ENCODE data around the gene NCAM1. TPM values are rescaled to one million over a fixed set of nuclear protein-coding genes. Genes with fewer than 3 reads are reported as not detected.

NCAM1 gene
- total and polyA plus RNA-seq, 2 donors (not counting 1 experiment from before 2014, with no cell fraction given): 0.17 to 2.6 TPM

DNA sequence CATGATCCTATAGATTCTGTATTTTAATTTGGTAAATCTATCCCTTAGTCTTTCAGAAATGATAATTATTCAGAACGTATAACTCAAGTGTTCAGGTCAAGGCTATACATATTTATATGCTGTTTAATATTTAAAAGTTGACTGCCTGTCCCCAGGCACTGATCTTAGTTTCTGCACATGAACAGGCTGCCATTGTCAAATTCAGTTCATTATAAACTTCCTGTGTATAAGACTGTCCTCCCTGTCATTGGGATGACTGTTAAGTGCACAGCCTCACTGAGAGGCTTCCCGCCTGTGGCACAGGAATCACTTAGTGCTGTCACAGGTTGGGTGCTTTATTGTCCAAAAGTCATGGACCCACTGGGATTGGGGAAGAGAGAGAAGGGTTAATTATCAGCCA, 261.0 kb downstream of the NCAM1 start:
- no peaks in the 10 kb centered on the region for H3K79me2 ChIP-seq (ENCODE audit: control insufficient read depth, insufficient read depth, low read length)
- H2AFZ ChIP-seq (ENCODE audit: low read length): no peak overlapping the region
- no peaks in the 10 kb centered on the region for H3K36me3 ChIP-seq (ENCODE audit: control insufficient read depth, insufficient read depth, low read length)

DNA sequence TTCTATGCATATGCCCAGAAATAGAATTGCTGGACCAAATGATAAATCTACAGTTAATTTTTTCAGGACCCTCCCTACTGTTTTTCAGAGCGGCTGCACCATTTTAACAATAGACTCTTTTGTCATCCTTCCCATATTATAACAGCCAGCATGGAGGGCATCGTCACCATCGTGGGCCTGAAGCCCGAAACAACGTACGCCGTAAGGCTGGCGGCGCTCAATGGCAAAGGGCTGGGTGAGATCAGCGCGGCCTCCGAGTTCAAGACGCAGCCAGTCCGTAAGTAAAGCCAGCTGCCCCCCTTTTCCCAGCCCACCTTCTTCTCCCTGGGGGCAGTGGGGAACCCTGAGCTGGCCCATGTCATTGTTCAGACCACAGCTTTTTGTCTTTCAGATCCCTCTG, 273.7 kb downstream of the NCAM1 start:
- TF ChIP-seq EZH2 (IDR thresholded peaks at IDR 0.05; ENCODE audit: low read length, missing control alignments): no peak
- TF ChIP-seq, protein P1, sequence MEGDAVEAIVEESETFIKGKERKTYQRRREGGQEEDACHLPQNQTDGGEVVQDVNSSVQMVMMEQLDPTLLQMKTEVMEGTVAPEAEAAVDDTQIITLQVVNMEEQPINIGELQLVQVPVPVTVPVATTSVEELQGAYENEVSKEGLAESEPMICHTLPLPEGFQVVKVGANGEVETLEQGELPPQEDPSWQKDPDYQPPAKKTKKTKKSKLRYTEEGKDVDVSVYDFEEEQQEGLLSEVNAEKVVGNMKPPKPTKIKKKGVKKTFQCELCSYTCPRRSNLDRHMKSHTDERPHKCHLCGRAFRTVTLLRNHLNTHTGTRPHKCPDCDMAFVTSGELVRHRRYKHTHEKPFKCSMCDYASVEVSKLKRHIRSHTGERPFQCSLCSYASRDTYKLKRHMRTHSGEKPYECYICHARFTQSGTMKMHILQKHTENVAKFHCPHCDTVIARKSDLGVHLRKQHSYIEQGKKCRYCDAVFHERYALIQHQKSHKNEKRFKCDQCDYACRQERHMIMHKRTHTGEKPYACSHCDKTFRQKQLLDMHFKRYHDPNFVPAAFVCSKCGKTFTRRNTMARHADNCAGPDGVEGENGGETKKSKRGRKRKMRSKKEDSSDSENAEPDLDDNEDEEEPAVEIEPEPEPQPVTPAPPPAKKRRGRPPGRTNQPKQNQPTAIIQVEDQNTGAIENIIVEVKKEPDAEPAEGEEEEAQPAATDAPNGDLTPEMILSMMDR (conservative IDR thresholded peaks at IDR 0.05 in 1 of 2, IDR thresholded peaks at IDR 0.05 in 1 of 2; ENCODE audit: low read depth in 1 of 2, low read length in 2 of 2): no peak
- Histone ChIP-seq H4K20me1 (ENCODE audit: control insufficient read depth, extremely low read depth, insufficient read depth, low read length) (no peaks in the 10 kb centered on the region), H3K27me3 (ENCODE audit: control insufficient read depth, insufficient read depth, low read length) (peaks cover 3% of the 10 kb centered on the region), H3K4me1 (ENCODE audit: control insufficient read depth, extremely low read depth, insufficient read depth, low read length) (no peaks in the 10 kb centered on the region), H3K27ac (ENCODE audit: insufficient read depth, low read length) (no peak overlapping the region), H3K9ac (ENCODE audit: insufficient read depth, low read length) (no peak overlapping the region), H3K79me2 (ENCODE audit: control insufficient read depth, insufficient read depth, low read length) (no peaks in the 10 kb centered on the region), H3K4me2 (ENCODE audit: extremely low read depth, insufficient read depth, low read length) (no peak overlapping the region), H3K9me3 (ENCODE audit: control insufficient read depth, insufficient read depth, low read depth, low read length) (no peaks in the 10 kb centered on the region), H3K4me3 (replicated peaks in 1 of 4; ENCODE audit: control extremely low read depth in 1 of 4, insufficient read depth in 1 of 4, low read depth in 3 of 4, low read length in 4 of 4) (no peak overlapping the region), H3K36me3 (ENCODE audit: control insufficient read depth, insufficient read depth, low read length) (no peaks in the 10 kb centered on the region), H2AFZ (ENCODE audit: low read length) (no peak overlapping the region)
- no peak for DNase-seq (ENCODE audit: low read depth in 2 of 2)

More for the DNA sequence above, 261.0 kb downstream of the NCAM1 start:
- Histone ChIP-seq H3K4me2 (ENCODE audit: extremely low read depth, insufficient read depth, low read length) (no peak overlapping the region), H3K9me3 (ENCODE audit: control insufficient read depth, insufficient read depth, low read depth, low read length) (no peaks in the 10 kb centered on the region), H4K20me1 (ENCODE audit: control insufficient read depth, extremely low read depth, insufficient read depth, low read length) (no peaks in the 10 kb centered on the region), H3K27ac (ENCODE audit: insufficient read depth, low read length) (no peak overlapping the region), H3K27me3 (ENCODE audit: control insufficient read depth, insufficient read depth, low read length) (no peaks in the 10 kb centered on the region), H3K4me3 (replicated peaks in 1 of 4; ENCODE audit: control extremely low read depth in 1 of 4, insufficient read depth in 1 of 4, low read depth in 3 of 4, low read length in 4 of 4) (no peak overlapping the region), H3K4me1 (ENCODE audit: control insufficient read depth, extremely low read depth, insufficient read depth, low read length) (no peaks in the 10 kb centered on the region), H3K9ac (ENCODE audit: insufficient read depth, low read length) (no peak overlapping the region)
- TF ChIP-seq EZH2 (IDR thresholded peaks at IDR 0.05; ENCODE audit: low read length, missing control alignments): no peak
- TF ChIP-seq, protein P1 (conservative IDR thresholded peaks at IDR 0.05 in 1 of 2, IDR thresholded peaks at IDR 0.05 in 1 of 2; ENCODE audit: low read depth in 1 of 2, low read length in 2 of 2): no peak
- no peak for DNase-seq (ENCODE audit: low read depth in 2 of 2)

DNA sequence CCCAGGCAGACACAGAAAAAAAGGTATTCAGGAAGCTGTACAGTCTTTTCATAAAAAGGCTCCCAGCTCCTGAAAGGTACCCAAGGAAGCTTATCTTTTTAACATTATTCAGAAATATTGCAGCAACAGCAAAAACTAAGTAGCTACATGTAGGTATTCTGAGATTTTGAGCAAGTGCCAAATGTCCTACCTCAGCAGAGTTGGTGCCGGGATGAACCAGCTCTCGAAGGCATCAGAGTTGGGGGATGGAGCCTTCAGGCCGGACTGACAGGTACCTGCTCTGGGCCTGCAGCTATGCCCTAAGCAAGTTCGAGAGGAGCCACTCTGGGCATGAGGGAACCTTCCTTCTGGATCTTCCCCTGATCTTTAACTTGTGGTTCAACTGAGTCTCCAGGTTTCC, 276.0 kb downstream of the NCAM1 start:
- no peaks in the 10 kb centered on the region for H3K79me2 ChIP-seq (ENCODE audit: control insufficient read depth, insufficient read depth, low read length)
- H3K9ac ChIP-seq (ENCODE audit: insufficient read depth, low read length): no peak overlapping the region
- H3K4me2 ChIP-seq (ENCODE audit: extremely low read depth, insufficient read depth, low read length): no peak overlapping the region
- no peak for DNase-seq (ENCODE audit: low read depth in 2 of 2)
- H2AFZ ChIP-seq (ENCODE audit: low read length): no peak overlapping the region
- H4K20me1 ChIP-seq (ENCODE audit: control insufficient read depth, extremely low read depth, insufficient read depth, low read length): no peaks in the 10 kb centered on the region
- no peak overlapping the region for H3K27ac ChIP-seq (ENCODE audit: insufficient read depth, low read length)
- H3K27me3 ChIP-seq (ENCODE audit: control insufficient read depth, insufficient read depth, low read length): no peaks in the 10 kb centered on the region
- TF ChIP-seq EZH2 (IDR thresholded peaks at IDR 0.05; ENCODE audit: low read length, missing control alignments): no peak
- TF ChIP-seq, protein P1 (conservative IDR thresholded peaks at IDR 0.05 in 1 of 2, IDR thresholded peaks at IDR 0.05 in 1 of 2; ENCODE audit: low read depth in 1 of 2, low read length in 2 of 2): no peak
- H3K4me1 ChIP-seq (ENCODE audit: control insufficient read depth, extremely low read depth, insufficient read depth, low read length): no peaks in the 10 kb centered on the region
- H3K9me3 ChIP-seq (ENCODE audit: control insufficient read depth, insufficient read depth, low read depth, low read length): no peaks in the 10 kb centered on the region
- no peaks in the 10 kb centered on the region for H3K36me3 ChIP-seq (ENCODE audit: control insufficient read depth, insufficient read depth, low read length)
- H3K4me3 ChIP-seq (replicated peaks in 1 of 4; ENCODE audit: control extremely low read depth in 1 of 4, insufficient read depth in 1 of 4, low read depth in 3 of 4, low read length in 4 of 4): no peak overlapping the region

Measured in fibroblast of lung (primary cell).